ENCODE results near the gene CDK12. TPM values are rescaled to one million over a fixed set of nuclear protein-coding genes. Genes with fewer than 3 reads are reported as not detected.

CDK12 gene
- total and polyA plus RNA-seq, 4 donors, result 7.5 to 30.3 (median 15.0) TPM

DNA sequence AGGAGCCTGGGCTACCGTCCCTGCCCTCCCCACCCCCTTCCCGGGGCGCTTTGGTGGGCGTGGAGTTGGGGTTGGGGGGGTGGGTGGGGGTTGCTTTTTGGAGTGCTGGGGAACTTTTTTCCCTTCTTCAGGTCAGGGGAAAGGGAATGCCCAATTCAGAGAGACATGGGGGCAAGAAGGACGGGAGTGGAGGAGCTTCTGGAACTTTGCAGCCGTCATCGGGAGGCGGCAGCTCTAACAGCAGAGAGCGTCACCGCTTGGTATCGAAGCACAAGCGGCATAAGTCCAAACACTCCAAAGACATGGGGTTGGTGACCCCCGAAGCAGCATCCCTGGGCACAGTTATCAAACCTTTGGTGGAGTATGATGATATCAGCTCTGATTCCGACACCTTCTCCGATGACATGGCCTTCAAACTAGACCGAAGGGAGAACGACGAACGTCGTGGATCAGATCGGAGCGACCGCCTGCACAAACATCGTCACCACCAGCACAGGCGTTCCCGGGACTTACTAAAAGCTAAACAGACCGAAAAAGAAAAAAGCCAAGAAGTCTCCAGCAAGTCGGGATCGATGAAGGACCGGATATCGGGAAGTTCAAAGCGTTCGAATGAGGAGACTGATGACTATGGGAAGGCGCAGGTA is 762 bp downstream of the CDK12 start:
- TF ChIP-seq HNF4G (IDR thresholded peaks at IDR 0.05) (no peak), TAF1 (conservative IDR thresholded peaks at IDR 0.05) (no peak), EGR1 (IDR thresholded peaks at IDR 0.05; ENCODE audit: low read depth in 2 of 2) (no peak), HNF4A (conservative IDR thresholded peaks at IDR 0.05) (no peak), RAD21 (IDR thresholded peaks at IDR 0.05) (no peak), CTCF (IDR thresholded peaks at IDR 0.05; ENCODE audit: low read depth, low read length, missing input control) (no peak), NR2F2 (IDR thresholded peaks at IDR 0.05) (no peak), REST (IDR thresholded peaks at IDR 0.05) (no peak), FOXA1 (IDR thresholded peaks at IDR 0.05) (no peak), FOXA2 (IDR thresholded peaks at IDR 0.05) (no peak), MAX (IDR thresholded peaks at IDR 0.05) (no peak), JUND (IDR thresholded peaks at IDR 0.05) (no peak), RXRA (IDR thresholded peaks at IDR 0.05) (no peak), GABPA (IDR thresholded peaks at IDR 0.05 in 1 of 2, conservative IDR thresholded peaks at IDR 0.05 in 1 of 2) (no peak), YY1 (IDR thresholded peaks at IDR 0.05) (no peak), ATF3 (IDR thresholded peaks at IDR 0.05) (no peak)
- Histone ChIP-seq H3K9ac (ENCODE audit: low read depth in 1 of 2, low read length in 2 of 2) (peak overlapping the region; percentile 51 to 76), H3K9me3 (ENCODE audit: control insufficient read depth in 4 of 4, low read length in 3 of 4) (no peaks in the 10 kb centered on the region), H3K27me3 (ENCODE audit: control insufficient read depth in 4 of 4, insufficient read depth in 4 of 4, low read length in 3 of 4) (no peaks in the 10 kb centered on the region), H3K36me3 (ENCODE audit: control insufficient read depth in 4 of 4, insufficient read depth in 3 of 4, low read depth in 1 of 4, low read length in 3 of 4) (no peaks in the 10 kb centered on the region), H3K4me1 (ENCODE audit: control insufficient read depth in 4 of 4, insufficient read depth in 4 of 4, low read length in 3 of 4) (peaks cover 6 to 32% (median 22%) of the 10 kb centered on the region in 4 donors), H3K27ac (ENCODE audit: low read depth in 1 of 2, low read length in 2 of 2) (peak overlapping the region; percentile 88 to 96), H3K4me3 (ENCODE audit: low read depth in 1 of 3, low read length in 3 of 3) (peak overlapping the region; percentile 67 to 96 (median 69))
- WGBS, result under 1% methylated on average over 34 of the region's 34 CpGs
- DNase-seq (ENCODE audit: low spot score), result no peak

DNA sequence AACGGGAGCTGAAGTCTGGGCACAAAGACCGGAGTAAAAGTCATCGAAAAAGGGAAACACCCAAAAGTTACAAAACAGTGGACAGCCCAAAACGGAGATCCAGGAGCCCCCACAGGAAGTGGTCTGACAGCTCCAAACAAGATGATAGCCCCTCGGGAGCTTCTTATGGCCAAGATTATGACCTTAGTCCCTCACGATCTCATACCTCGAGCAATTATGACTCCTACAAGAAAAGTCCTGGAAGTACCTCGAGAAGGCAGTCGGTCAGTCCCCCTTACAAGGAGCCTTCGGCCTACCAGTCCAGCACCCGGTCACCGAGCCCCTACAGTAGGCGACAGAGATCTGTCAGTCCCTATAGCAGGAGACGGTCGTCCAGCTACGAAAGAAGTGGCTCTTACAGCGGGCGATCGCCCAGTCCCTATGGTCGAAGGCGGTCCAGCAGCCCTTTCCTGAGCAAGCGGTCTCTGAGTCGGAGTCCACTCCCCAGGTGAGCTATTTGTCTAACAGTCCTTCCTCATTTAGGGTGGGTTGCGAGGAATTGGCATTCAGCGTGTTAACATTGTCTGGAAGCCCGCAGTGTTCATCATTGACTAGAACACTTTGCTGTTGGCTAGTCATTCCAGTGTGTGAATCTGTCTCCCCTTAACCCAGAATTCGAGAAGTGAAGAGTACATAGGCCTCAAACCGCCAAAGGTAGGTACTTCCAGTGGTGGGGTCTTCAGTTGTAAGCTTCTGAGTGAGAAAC is 1.5 kb downstream of the CDK12 start:
- peaks cover 6 to 34% (median 22%) of the 10 kb centered on the region in 4 donors for H3K4me1 ChIP-seq (ENCODE audit: control insufficient read depth in 4 of 4, insufficient read depth in 4 of 4, low read length in 3 of 4)
- DNase-seq (ENCODE audit: low spot score), result peak; percentile 42
- WGBS, result under 1% methylated on average over 28 of the region's 28 CpGs
- no peaks in the 10 kb centered on the region for H3K9me3 ChIP-seq (ENCODE audit: control insufficient read depth in 4 of 4, low read length in 3 of 4)
- peak overlapping the region; percentile 67 to 96 (median 69) for H3K4me3 ChIP-seq (ENCODE audit: low read depth in 1 of 3, low read length in 3 of 3)
- H3K36me3 ChIP-seq (ENCODE audit: control insufficient read depth in 4 of 4, insufficient read depth in 3 of 4, low read depth in 1 of 4, low read length in 3 of 4), result peaks cover 0 to 4% (median 0%) of the 10 kb centered on the region in 4 donors
- peak overlapping the region; percentile 45 to 88 for H3K27ac ChIP-seq (ENCODE audit: low read depth in 1 of 2, low read length in 2 of 2)
- no peaks in the 10 kb centered on the region for H3K27me3 ChIP-seq (ENCODE audit: control insufficient read depth in 4 of 4, insufficient read depth in 4 of 4, low read length in 3 of 4)
- peak overlapping the region; percentile 51 to 76 for H3K9ac ChIP-seq (ENCODE audit: low read depth in 1 of 2, low read length in 2 of 2)
- no peak for TF ChIP-seq HNF4A (conservative IDR thresholded peaks at IDR 0.05)
- TF ChIP-seq HNF4G (IDR thresholded peaks at IDR 0.05), result no peak
- TF ChIP-seq GABPA (IDR thresholded peaks at IDR 0.05 in 1 of 2, conservative IDR thresholded peaks at IDR 0.05 in 1 of 2), result no peak
- no peak for TF ChIP-seq RXRA (IDR thresholded peaks at IDR 0.05)
- no peak for TF ChIP-seq ATF3 (IDR thresholded peaks at IDR 0.05)
- TF ChIP-seq FOXA1 (IDR thresholded peaks at IDR 0.05), result no peak
- TF ChIP-seq EGR1 (IDR thresholded peaks at IDR 0.05; ENCODE audit: low read depth in 2 of 2), result no peak
- TF ChIP-seq REST (IDR thresholded peaks at IDR 0.05), result no peak
- no peak for TF ChIP-seq JUND (IDR thresholded peaks at IDR 0.05)
- no peak for TF ChIP-seq RAD21 (IDR thresholded peaks at IDR 0.05)
- TF ChIP-seq, protein P1, sequence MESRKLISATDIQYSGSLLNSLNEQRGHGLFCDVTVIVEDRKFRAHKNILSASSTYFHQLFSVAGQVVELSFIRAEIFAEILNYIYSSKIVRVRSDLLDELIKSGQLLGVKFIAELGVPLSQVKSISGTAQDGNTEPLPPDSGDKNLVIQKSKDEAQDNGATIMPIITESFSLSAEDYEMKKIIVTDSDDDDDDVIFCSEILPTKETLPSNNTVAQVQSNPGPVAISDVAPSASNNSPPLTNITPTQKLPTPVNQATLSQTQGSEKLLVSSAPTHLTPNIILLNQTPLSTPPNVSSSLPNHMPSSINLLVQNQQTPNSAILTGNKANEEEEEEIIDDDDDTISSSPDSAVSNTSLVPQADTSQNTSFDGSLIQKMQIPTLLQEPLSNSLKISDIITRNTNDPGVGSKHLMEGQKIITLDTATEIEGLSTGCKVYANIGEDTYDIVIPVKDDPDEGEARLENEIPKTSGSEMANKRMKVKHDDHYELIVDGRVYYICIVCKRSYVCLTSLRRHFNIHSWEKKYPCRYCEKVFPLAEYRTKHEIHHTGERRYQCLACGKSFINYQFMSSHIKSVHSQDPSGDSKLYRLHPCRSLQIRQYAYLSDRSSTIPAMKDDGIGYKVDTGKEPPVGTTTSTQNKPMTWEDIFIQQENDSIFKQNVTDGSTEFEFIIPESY (IDR thresholded peaks at IDR 0.05), result no peak

Measured in liver (tissue), 9 donors.